DOHH2 (cell line): ENCODE measurements around the gene ADCY1.

Source experiments
- H3F3A ChIP-seq: fragments of 200-600 bp; sonication (generic), shearing (Covaris generic); 2 replicates; pipeline ENCODE4 v1.6.0; 2016; ENCODE audit warnings: antibody characterized with exemption, mild to moderate bottlenecking; ENCODE audit not compliant: control insufficient read depth, insufficient read depth
- H3K27ac ChIP-seq: fragments of 200-600 bp; sonication (generic); 2 replicates; pipeline ENCODE4 v1.5.1; 2014; ENCODE audit warnings: low read depth, mild to moderate bottlenecking, low read length, moderate library complexity
- H3K27me3 ChIP-seq: fragments of 200-600 bp; sonication (generic); 2 replicates; pipeline ENCODE4 v1.6.1; 2014; ENCODE audit warnings: mild to moderate bottlenecking, low read length, mixed read lengths; ENCODE audit not compliant: control insufficient read depth
- H3K36me3 ChIP-seq: fragments of 200-600 bp; sonication (generic); 2 replicates; pipeline ENCODE4 v1.6.1; 2014; ENCODE audit warnings: mild to moderate bottlenecking, low read length, moderate library complexity, mixed read lengths; ENCODE audit not compliant: control insufficient read depth
- H3K4me1 ChIP-seq: fragments of 200-600 bp; sonication (generic); 2 replicates; pipeline ENCODE4 v1.6.1; 2014; ENCODE audit warnings: mild to moderate bottlenecking, low read length, mixed read lengths; ENCODE audit not compliant: control insufficient read depth
- H3K4me2 ChIP-seq: fragments of 200-600 bp; sonication (generic); 2 replicates; pipeline ENCODE4 v1.6.0; 2014; ENCODE audit warnings: mild to moderate bottlenecking, low read length, moderate library complexity
- H3K4me3 ChIP-seq: fragments of 200-600 bp; sonication (generic); 2 replicates; pipeline ENCODE4 v1.5.1; 2014; ENCODE audit warnings: mild to moderate bottlenecking, low read length, mixed read lengths
- H3K79me2 ChIP-seq: fragments of 200-600 bp; sonication (generic); 2 replicates; pipeline ENCODE4 v1.6.1; 2014; ENCODE audit warnings: mild to moderate bottlenecking, low read length, mixed read lengths; ENCODE audit not compliant: control insufficient read depth
- H3K9me2 ChIP-seq: fragments of 200-600 bp; sonication (generic); replicated peaks from 2 replicates; pipeline ENCODE4 v1.6.1; 2014; ENCODE audit warnings: mild to moderate bottlenecking, low read length, mixed read lengths; ENCODE audit not compliant: control insufficient read depth
- H3K9me3 ChIP-seq: fragments of 200-600 bp; sonication (generic); 2 replicates; pipeline ENCODE4 v1.6.1; 2014; ENCODE audit warnings: antibody characterized with exemption, low read length, mixed read lengths; ENCODE audit not compliant: control insufficient read depth, insufficient read depth
- H4K20me1 ChIP-seq: fragments of 200-600 bp; sonication (generic); 2 replicates; pipeline ENCODE4 v1.6.0; 2014; ENCODE audit warnings: low read depth, mild to moderate bottlenecking, antibody characterized with exemption, low read length, moderate library complexity; ENCODE audit not compliant: control insufficient read depth, insufficient read depth
- EZH2phosphoT487 ChIP-seq: fragments of 200-600 bp; sonication (generic); IDR thresholded peaks from 2 replicates; pipeline ENCODE4 v1.6.1; 2017; ENCODE audit warnings: borderline replicate concordance, mild to moderate bottlenecking, antibody characterized with exemption, low read length, moderate library complexity, mixed read lengths
- TF ChIP-seq, protein P1 (sequence below): fragments of 200-600 bp; sonication (generic); IDR thresholded peaks from one replicate; pipeline ENCODE4 v1.5.1; 2014; ENCODE audit warnings: antibody characterized with exemption, mild to moderate bottlenecking, low read depth, low read length; ENCODE audit not compliant: poor library complexity, severe bottlenecking

Gene ADCY1

DNA sequence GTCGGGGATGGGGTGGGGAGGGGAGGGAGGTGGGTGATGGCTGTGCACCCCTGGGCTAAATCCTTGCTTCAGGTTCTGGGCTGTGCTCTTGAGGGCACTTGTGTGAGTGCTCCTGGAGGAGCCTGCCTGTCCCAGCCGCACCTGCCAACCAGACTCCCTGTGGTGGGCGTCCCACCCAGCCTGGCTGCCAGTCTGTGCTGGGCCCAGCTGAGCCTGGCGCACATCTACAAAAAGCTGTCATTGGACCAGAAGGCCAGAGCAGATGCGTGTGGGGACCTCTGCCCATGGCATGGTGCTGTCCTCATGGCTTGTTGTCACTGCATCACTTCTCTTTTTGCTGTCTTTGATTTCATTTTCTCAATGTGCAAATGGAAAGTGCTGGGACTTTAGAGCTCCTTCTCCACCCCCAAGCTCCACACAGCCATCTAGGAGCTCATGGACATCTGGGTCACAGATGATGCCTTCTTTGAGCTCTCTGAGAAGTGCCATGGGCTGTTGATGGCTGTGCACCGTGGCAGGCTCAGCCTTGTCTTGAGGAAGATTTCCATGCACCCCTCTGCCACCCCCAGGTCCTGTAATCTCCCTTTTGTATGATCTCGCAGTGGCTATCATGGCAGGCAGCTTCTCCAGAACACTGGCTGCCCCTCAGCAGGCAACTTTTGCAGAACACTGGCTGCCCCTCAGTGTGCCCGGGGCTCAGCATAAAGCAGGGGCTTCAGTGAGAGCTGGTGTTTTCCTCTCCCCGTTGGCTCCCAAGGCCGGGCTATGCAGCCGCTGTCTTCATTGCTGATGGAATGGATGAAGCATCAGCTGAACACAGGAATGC, 83.9 kb downstream of the ADCY1 start:
- Histone ChIP-seq H3K4me3 (no peak overlapping the region), H3K4me2 (no peak overlapping the region), H3K27ac (no peak overlapping the region), H3F3A (no peaks in the 10 kb centered on the region), H3K4me1 (no peaks in the 10 kb centered on the region), H3K27me3 (no peaks in the 10 kb centered on the region), H3K9me3 (no peaks in the 10 kb centered on the region), H3K36me3 (no peaks in the 10 kb centered on the region), H3K79me2 (no peaks in the 10 kb centered on the region), H4K20me1 (no peaks in the 10 kb centered on the region), H3K9me2 (no peaks in the 10 kb centered on the region)
- TF ChIP-seq, protein P1, sequence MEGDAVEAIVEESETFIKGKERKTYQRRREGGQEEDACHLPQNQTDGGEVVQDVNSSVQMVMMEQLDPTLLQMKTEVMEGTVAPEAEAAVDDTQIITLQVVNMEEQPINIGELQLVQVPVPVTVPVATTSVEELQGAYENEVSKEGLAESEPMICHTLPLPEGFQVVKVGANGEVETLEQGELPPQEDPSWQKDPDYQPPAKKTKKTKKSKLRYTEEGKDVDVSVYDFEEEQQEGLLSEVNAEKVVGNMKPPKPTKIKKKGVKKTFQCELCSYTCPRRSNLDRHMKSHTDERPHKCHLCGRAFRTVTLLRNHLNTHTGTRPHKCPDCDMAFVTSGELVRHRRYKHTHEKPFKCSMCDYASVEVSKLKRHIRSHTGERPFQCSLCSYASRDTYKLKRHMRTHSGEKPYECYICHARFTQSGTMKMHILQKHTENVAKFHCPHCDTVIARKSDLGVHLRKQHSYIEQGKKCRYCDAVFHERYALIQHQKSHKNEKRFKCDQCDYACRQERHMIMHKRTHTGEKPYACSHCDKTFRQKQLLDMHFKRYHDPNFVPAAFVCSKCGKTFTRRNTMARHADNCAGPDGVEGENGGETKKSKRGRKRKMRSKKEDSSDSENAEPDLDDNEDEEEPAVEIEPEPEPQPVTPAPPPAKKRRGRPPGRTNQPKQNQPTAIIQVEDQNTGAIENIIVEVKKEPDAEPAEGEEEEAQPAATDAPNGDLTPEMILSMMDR, result no peak
- no peak for TF ChIP-seq EZH2phosphoT487

DNA sequence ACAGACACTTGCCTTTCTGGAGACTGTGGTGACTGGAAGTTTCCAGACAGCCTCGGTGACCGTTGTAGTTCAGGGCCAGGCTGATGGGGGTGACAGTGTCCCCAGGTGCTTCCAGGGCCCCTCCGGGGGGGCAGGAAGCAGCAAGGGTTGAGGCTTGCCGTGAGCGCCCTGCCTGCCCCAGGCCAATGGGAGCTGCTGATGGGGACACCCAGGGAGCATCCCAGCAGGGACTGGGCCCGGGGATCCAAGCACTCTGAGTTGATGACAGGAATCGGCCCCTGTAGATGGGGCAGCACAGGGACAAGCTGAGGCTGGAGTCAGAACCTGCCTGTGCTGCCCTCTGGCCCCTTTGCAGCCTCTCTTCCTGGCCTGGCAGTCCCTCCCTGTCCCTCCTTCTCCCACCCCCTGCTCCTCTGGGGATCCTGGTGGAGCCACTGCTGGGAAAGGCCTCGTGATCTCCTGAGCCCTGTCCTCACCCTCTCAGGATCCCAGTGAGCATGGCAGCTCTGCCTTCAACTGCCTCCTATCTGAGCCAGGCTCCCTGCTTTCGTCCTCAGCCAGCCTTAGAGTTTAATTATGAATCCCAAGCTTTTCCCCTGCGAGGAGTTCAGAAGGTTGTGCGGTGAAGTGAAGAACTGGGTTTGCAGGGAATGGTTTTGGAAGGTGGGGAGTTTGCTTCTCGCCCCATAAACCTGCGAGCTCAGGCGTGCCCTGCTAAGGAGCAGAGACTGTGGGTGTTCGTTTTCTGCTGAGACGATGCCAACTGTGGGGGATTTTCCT, 84.7 kb downstream of the ADCY1 start:
- Histone ChIP-seq H3K36me3 (no peaks in the 10 kb centered on the region), H3K27ac (no peak overlapping the region), H3K4me3 (no peak overlapping the region), H3K4me2 (no peak overlapping the region), H3K9me3 (no peaks in the 10 kb centered on the region), H3K27me3 (no peaks in the 10 kb centered on the region), H4K20me1 (no peaks in the 10 kb centered on the region), H3K4me1 (no peaks in the 10 kb centered on the region), H3F3A (no peaks in the 10 kb centered on the region), H3K79me2 (no peaks in the 10 kb centered on the region), H3K9me2 (no peaks in the 10 kb centered on the region)
- TF ChIP-seq EZH2phosphoT487, result no peak
- TF ChIP-seq, protein P1, result no peak

DNA sequence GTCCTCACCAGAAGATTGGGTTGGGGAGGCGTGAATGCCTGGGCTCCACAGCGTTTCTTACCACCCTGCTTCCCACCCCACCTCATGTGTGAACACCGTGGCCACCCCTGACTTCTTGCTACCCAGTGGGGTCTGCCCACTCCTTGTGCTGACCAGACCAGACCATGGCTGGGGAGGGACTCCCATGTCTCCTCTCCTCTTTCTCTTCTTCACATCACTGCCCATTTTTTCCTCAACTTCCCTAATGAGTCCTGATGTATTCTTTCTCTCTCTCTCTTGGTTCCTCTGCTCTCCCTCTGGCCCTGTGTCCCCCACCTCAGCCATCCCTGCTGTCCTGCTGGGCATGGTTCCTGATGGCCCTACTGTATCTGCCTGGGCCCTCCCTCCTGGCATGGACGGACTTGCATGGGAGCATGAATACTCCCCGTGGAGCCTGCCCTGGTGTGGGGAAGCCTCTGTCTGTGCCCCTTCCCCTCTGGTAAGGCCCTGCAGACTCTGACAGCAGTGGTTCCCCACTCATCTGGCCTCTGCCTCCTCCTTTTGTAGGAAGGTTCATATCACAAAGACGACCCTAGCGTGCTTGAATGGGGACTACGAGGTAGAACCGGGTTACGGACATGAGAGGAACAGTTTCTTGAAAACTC, 85.5 kb downstream of the ADCY1 start:
- Histone ChIP-seq H3K36me3 (no peaks in the 10 kb centered on the region), H3K79me2 (no peaks in the 10 kb centered on the region), H3K27me3 (no peaks in the 10 kb centered on the region), H3F3A (no peaks in the 10 kb centered on the region), H3K27ac (no peak overlapping the region), H3K9me3 (no peaks in the 10 kb centered on the region), H3K4me2 (no peak overlapping the region), H3K9me2 (no peaks in the 10 kb centered on the region), H3K4me3 (no peak overlapping the region), H4K20me1 (no peaks in the 10 kb centered on the region), H3K4me1 (no peaks in the 10 kb centered on the region)
- TF ChIP-seq, protein P1, result no peak
- TF ChIP-seq EZH2phosphoT487, result no peak
